ENCODE results near the gene SPAG5.
"Not testable (repeated sequence)": the region's sequence is repeated elsewhere in the genome, so short reads cannot be mapped to it uniquely, and the experiment has no call there.

SPAG5 gene

DNA sequence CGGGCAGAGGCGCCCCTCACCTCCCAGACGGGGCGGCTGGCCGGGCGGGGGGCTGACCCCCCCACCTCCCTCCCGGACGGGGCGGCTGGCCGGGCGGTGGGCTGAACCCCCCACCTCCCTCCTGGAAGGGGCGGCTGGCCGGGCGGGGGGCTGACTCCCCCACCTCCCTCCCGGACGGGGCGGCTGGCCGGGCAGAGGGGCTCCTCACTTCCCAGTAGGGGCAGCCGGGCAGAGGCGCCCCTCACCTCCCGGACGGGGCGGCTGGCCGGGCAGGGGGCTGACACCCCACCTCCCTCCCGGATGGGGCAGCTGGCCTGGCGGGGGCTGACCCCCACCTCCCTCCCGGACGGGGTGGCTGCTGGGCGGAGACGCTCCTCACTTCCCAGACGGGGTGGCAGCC is 5.2 kb upstream of the SPAG5 start:
- DNase-seq = not testable (repeated sequence)

DNA sequence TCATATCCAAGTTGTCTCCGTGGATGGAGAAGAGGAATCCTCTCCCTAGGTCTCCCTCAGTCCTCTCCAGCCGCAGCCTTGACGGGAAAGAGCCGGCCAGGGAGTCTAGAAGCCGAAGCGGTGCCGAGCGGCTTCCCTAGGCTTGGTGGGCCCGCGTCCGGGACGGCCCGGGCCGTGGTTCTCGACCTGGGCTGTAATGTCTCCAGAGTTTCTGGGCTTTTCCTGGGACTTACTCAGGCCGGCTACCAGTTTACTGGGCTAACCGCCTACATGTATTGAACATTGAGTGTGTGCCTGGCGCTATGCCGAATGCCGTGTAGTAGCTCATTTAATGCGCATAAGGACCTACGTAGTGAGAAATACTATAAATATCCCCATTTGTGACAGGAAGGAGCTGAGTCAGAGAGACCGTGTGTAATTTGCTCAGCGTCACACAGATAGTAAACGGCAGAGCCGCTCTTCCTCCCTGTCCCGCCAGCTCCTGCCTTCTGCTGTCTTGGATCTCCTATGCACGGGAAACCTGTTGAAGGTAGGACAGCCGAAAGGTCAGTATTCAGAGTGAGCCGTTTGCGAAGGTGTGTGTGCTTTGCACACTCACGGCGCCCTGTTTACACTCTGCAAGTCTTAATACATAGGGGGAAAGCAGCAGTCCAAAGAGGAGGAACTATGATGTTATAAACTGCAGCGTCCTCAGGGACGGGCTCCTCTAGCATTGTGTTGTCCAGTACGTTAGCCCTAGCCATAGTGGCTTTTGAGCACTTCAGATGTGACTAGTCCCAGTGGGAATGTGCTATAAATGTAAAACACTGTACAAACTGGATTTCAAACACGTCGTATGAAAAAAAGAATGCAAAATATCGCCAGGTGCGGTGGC is 723 bp upstream of the SPAG5 start:
- DNase-seq = peak; percentile 42

DNA sequence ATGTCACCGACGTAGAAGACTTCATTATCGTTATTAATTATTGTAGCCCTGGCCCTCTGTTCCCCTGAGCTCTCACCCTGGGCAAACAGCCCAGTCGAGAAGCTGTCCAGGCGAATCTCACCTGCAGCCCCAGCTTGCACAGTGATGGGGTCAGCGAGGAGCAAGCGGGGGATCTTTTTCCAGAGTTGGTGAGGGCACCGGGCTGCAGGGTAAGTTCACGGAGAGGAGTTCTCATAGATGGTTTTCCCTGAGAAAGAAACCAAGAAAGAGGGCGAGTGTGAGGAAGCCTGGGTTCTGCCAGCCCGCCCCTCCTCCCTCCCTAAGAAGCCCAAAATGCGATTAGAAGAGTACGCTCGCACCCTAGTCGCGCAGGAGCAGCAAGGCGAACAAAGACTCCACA is 436 bp downstream of the SPAG5 start:
- no peak for DNase-seq

DNA sequence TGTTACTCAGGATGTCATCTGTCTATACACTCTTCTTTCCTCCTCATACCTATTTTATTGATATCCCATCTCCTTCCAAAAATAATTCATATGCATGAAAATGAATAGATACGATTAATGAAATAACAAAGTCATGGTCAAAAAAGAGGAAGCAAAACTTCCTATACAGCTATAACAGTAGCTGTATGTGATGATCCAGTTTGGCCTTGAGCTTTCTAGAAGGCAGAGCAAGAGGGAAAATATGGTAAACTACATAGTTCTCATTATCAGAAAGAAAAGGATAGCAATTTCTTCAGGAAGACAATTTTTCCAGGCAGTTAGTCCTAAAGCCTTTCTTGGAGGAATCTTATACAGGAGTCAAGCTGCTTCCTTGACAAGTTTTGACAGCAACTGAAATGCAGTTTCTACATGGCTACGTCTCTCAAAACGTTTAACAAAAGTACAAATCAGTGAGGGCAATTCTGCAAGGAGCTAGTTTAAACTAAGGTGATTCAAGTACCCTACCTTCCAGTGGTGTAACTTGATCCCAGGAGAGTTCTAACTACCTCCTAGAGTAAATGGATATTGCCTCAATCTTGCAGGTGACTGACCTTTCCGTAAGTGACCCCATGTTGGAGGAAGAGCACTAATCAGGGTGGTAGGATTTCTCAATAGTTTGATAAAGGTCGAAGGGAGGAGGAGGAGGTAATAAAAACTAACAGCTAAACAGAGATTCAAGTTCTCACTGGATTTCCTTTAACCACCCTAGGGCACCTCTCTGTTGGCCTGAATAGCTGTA is 1.0 kb downstream of the SPAG5 start:
- no peak for DNase-seq

DNA sequence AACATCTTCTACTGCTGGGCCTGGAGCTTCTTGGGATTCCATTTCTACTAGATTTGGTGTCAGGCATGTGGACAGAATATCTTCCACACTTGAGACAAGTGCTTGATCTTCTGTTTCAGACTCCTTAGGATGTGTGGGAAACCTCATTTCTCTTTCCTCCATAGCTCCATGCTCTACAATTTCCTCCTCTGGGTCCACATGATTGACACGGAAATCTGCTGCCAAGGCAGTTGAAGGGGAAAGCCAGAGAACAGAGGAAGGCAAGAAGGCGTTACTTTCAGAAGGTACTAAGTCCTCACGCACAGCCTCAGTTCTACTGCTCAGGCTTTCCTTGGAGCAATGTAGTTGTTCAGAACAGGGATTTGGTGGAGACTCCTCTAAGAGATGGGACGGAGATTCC is 6.6 kb downstream of the SPAG5 start:
- no peak for DNase-seq

DNA sequence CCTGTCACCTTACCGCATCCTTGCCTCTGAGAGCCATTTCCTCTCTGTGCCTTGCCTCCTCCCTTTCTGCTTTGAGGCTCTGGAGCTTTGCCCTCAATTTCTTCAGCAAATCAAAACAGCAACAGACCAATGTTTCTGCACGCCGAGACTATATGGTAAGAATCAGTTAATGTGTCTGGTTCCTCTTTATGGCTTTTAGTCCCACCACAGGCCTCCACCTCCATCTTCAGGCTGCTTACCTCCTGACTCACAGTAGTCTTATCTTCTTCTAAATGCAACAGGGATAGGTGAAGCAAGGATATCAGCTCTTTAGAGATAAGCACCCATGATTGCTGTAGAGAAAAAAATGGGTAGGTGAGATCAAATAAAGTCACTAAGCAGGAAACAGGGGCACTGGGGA is 13.0 kb downstream of the SPAG5 start:
- DNase-seq = no peak

DNA sequence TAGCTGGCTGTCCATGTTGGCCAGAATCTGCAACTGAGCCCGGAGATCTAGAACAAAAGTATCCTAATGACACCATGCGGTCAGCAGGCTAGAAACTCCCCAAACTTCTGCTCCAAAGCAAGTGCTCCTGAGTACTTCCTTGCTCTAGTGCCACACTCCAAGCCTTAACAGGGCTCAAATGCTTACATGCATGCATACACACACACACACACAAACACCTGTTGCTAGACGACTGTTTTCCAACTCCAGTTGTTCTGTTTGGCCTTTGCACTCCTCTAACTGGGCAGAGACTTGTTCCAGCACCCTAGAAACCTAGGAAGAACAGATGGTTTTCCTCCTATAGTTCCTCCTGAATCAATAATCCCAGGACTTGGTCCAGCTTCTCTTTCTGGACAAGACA is 14.4 kb downstream of the SPAG5 start:
- no peak for DNase-seq

DNA sequence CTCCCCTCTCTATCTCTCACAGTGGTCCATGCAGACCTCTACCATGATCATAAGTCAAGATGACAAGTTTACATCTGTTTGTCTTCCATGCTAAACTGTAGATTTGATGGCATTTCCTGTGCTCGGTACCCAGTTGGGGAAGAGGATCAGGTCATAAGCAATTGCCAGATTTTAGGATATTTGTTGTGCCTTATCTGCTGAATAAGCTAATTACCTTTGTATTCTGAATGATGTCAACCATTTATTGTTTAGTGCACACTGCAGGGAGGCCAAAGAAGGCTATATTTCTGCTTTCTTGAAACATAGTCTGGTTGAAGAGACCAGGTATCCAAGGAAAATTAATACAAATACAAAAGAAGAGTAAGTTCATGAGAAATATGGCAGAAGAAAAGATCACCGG is 16.3 kb downstream of the SPAG5 start:
- no peak for DNase-seq

DNA sequence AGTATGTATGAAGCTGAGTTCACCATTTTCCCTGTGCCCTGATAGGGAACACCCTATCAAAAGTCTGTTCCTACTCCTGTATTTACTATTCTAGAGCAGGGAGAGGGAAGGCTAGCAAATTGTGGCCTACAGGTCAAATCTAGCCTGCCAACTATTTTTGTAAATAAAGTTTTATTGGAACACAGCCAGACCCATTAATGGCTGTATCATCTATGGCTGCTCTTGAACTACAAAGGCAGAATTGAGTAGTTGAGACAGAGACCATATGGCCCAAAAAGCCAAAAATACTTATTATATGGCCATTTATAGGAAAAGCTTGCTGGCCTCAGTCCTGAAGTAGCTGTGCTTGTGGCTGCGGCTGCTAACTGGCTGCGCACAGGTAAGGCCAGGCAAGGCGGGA is 17.9 kb downstream of the SPAG5 start:
- no peak for DNase-seq

DNA sequence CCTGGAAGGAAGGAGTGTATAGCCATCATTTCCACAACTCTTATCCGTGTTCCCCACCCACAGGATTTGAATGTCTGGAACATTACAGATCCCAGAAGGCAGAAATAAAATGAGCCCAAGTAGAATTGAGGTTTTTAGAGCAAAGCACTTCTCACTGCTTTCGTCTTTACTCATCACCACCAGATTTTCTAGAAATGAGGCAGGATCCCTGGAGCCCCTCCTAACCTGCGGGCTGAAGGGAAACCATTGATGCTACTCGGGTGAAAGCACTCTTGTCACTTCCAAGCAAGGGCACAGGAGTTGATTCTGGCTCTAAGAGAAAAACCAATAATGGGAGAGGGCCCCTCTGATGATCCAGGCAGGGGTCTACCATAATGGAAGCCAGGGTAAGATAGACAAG is 19.3 kb downstream of the SPAG5 start:
- no peak for DNase-seq

DNA sequence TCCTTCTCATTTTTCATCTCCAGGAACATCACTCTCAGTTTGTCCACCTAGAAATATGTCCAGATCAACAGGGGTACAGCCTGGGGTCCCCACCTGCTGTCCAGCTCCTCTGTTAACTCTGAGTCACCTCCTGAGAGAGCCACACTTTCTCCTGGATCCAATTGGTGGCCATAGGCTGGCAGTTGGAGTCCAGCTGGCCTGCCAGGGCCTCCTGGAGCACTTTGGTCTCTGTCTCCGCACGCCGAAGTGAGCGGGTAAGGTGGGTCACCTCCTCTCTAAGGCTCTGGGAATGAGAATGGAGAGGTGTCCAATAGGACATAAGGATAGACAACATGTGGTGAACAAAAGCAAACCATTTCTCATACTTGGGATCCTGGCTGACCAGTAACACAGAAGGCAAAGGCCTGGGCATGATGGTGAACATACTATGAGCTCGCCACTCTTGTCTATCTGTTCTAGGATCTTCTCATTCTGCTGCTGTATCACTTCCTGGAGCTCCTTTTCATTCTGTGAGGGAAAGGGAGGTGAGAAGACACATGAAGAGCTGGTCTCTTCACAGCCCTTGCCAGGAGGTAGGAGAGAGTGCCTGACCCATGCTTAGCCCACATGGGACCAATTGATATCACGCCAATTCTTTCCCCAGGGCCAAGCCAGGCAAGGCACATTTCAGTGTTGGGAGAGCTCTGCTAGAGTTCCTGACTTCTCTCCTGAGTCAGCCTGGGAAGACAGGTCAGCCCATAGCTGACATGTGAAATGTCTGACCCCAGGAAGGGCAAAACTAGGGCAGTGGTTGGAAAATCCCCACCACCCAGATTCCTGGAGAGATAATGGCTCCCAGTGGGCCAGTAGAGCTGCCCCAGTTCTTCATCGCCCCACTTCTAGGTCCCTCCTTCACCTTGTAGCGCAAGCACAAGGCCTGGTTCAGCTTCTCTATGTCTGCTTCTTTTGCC is 20.3 kb downstream of the SPAG5 start:
- DNase-seq = no peak

DNA sequence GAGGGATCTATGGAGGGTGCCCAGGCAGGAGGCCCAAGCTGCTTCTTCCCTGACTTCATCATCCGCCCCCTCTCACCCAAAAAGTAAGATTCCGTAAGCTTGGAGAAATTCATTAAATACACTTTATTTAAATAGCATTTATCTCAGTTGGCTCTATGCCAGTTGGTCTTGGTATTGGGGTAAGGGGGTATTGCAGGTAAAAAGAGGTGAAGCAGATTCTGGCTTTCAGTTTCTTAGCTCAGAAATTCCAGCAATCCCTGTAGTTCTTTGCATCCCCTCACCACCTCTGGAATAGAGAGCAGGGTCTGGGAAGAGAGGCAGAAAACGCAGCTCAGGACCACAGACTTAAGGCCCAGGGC is 21.4 kb downstream of the SPAG5 start:
- DNase-seq = no peak

DNA sequence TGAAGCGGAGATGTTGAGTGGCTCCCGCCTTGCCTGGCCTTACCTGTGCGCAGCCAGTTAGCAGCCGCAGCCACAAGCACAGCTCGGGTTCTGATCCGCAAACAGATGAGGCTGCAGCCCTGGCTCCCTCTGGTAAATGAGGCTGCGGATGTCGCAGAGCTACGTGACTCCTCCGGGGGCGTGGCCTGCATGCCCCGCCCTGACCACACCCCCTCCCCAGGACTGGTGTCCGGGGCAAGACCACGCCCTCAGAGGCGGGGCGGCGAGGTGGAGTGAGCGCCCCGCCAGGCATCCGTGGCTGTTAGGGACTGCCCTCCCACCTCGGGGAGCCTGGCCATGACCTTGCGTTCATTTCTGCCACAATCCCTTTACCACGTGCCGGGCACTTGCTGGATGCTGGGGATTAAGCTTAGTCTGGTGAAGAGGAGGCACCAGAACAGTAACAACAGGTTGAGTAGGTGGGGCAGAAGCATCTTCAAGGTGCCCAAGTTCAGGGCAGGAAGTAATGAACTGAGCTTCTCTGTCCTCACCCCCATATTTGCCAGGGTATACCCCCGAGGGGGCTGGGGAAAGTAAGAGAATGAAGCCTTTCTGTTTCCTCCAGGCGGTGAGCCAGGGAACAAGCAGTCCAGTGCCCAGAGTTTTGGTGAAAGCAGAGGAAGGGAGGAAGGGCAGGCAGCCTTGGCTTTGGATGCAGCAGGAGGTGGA is 21.9 kb downstream of the SPAG5 start, which contains the start of gene ALDOC:
TSS of gene ALDOC (minus strand) at position 138 of the 708 bp plus-strand sequence. CDS start 1,363 bp downstream, outside the sequence.
- DNase-seq = peak; percentile 98

DNA sequence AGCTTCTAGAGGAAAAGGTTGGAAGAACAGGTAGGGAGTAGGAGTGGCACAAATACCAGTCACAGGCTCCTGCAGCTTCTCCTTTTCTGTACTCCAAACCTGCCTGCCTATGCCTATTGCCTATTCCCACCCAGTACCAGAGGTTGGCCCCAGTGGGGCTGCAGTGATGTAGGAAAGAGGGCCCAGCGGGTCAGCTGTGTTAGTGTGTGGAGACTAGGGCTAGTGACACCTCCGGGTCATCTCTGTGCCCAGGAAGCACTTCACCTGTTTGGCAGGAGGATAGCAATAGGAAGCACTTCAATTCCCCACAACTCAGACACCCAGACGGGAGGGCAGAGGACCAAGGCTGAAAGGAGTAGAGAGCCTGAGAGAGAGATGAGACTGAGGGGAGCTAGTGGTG is 22.8 kb downstream of the SPAG5 start:
- not testable (repeated sequence) for DNase-seq

DNA sequence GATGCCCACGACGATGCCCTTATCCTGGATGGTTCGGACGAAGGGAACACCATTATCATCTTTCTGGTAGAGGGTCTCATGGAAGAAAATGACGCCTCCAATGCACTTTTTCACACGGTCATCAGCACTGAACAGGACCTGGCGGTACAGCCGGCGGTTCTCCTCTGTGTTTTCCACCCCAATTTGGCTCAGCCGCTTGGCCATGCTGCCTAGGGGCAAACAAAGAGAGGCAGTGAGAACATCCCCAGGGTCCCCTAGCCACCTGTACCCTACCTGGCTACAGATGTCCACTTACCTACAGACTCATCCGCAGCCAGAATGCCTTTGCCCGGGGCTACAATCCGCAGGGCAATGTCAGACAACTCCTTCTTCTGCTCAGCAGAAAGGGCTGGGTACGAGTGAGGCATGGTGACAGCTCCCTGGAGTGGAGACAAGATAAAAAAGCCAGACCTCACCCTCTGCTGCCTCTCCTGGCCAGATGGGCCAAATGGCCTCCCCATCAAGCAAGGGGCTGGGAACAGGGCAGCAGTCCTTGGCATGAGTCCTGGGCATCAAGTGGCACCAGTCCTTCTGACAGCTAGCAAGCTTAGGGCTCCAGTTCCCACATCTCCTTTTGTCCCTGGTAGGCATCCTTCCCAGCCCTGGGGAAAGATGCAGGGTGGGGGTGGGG is 23.6 kb downstream of the SPAG5 start:
- no peak for DNase-seq

DNA sequence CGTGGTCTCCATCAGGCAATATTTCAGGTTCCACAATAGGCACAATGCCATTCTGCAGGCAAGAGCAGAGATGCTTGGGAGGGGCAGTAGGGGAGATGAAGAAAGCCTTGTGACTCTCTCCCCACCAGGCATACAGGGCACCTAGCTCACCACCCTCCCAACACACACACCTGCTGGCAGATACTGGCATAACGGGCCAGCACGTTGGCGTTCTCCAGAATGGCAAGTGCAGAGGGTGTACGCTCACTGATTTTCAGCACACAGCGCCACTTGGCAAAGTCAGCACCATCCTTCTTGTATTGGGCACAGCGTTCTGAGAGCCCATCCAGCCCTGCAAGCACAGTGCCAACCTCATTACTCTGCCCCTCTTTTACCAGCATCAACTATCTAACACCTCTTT is 24.3 kb downstream of the SPAG5 start:
- DNase-seq = no peak

DNA sequence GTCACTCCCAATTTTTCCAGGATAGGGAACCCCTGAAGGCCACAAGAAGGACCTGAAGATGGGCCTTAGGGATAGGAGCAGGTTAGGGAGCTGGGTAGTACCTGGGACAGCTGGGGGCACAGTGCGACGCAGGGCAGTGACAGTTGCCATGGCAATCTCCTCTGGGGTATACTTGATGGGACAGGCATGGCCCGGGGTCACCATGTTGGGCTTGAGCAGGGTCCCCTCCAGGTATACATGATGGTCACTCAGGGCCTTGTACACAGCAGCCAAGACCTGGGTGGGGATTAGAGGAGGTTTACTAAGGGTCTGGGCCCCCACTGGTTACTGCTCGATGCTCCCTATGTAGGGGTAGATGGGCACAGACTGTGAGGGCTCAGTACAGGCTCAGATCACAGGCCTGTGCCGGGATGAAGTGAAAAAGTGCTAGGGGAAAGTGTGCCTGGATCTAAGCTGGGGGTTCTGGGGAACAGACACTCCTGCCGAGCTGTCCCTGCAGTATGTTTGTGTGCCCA is 24.8 kb downstream of the SPAG5 start:
- DNase-seq = no peak

DNA sequence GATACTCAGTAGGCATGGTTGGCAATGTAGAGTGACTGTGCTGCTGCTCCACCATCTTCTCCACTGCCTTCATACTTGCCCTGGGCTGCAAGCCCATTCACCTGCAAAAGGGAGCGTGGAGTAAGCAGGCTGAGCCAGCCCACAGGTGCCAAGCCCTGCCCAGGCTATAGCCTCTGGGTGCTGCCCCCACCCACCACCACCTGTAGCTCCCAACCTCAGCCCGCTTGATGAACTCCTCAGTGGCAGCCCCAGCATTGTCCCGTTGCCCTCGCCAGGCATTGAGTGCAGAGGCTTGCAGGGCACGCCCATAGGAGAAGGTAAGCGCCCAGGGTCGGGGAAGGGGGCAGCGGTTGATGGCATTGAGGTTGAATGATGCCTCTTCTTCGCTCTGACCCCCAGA is 25.3 kb downstream of the SPAG5 start:
- DNase-seq = no peak

DNA sequence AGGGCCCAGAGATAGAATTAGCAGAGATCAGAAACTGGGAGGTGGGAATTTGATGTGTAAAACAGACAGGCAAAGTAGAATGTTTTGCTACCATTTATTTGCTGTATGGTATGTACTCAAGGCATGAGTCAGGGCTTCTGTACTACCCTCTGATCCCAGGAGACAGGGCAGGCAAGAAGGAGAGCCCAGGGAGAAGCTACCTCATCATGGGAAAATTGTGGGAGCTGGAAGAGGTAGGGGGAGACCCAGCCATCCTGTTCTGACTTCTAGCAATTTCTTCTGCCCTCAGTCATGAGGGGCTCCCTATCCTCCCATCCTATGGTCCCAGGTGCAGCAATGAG is 25.8 kb downstream of the SPAG5 start:
- DNase-seq = no peak

DNA sequence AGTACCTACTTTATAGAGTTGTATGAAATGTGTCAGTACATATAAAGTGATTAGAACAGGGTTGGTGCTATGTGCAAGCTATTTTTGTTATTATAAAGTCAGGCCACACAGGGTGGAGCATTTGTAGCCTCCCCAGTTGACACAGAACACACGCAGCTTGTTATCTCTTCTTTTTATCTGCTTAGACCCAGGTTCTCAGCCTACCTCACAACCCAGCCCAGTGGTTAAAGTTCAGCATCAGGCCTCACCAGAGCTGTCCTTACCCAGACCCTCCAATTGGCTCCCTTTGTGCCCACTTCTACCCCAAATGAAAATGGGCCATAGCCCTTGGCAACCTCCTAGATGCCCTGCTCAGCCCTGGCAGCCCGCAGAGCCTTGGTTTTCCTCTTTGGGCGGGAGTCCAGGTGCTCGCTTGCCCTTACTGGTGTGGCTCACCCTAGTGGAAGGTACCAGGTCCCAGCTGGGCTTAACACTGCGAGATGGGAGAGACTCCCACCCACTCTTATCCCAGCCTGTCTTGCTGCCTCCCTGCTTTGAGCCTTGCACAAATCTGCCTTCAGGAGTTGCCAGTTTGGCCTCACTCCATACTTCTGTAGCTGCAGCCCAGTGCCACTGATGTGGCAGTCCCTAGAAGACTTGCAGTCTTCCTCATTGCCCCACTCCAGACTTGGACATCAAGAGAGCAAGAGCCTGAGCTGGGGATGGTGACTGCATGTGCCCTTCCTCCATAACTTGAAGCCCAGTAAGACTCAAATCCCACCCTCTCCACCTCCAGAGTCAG is 26.4 kb downstream of the SPAG5 start:
- DNase-seq = no peak
